Naive thymus-derived CD8-positive, alpha-beta T cell (primary cell): Measurements from ENCODE around the gene SRRD. TPM values are rescaled to one million over a fixed set of nuclear protein-coding genes. Genes with fewer than 3 reads are reported as not detected.

Source experiments
- polyA plus RNA-seq, 3 donors: library from polyadenylated mRNA; unstranded; fragments of 300-500 nt; fragmentation: Illumina TruSeq; gene quantifications; one replicate each; pipeline ENCODE4 v1.2.3, GENCODE V29; 2021
- total RNA-seq, 8 experiments: library from RNA in 2 of 8; stranded (reverse) in 2 of 8; gene quantifications; one replicate each; pipeline ENCODE4 v1.2.3 and lab custom pipeline; 2021 to 2026

SRRD gene
- total and polyA plus RNA-seq, 5 experiments from 2014 or later = 17.1 to 27.0 (median 21.4) TPM

Other genes with a start within 250 kb of the SRRD start
- 1 to 10 TPM; 2.9 to 3.5 TPM for gene ASPHD2, start 54.6 kb upstream of the SRRD start, total RNA-seq
- gene ASPHD2, start 54.6 kb upstream of the SRRD start, polyA plus RNA-seq = 1 to 10 TPM; 2.3 to 3.1 (median 2.5) TPM
- 10 to 100 TPM; 63.9 to 64.3 TPM for gene HPS4, start 94 bp upstream of the SRRD start, total RNA-seq
- gene HPS4, start 94 bp upstream of the SRRD start, polyA plus RNA-seq = 10 to 100 TPM; 10.5 to 18.4 (median 16.2) TPM
- gene TFIP11, start 28.6 kb downstream of the SRRD start, total RNA-seq = 10 to 100 TPM; 56.2 to 67.8 TPM
- gene TFIP11, start 28.6 kb downstream of the SRRD start, polyA plus RNA-seq = 10 to 100 TPM; 15.3 to 33.9 (median 22.3) TPM
- 10 to 100 TPM; 40.8 to 43.2 TPM for gene TPST2, start 106.3 kb downstream of the SRRD start, total RNA-seq
- gene TPST2, start 106.3 kb downstream of the SRRD start, polyA plus RNA-seq = 100 to 1,000 TPM in 2 of 3 donors, 10 to 100 TPM in 1; 87.9 to 134 (median 126) TPM
- gene CRYBB1, start 134.2 kb downstream of the SRRD start, total RNA-seq = not detected
- not detected for gene CRYBB1, start 134.2 kb downstream of the SRRD start, polyA plus RNA-seq
- not detected for gene CRYBA4, start 138.1 kb downstream of the SRRD start, total RNA-seq
- gene CRYBA4, start 138.1 kb downstream of the SRRD start, polyA plus RNA-seq = under 1 TPM in 1 of 3 donors, not detected in 2; 0.43 TPM
- gene MIAT, start 173.7 kb downstream of the SRRD start, total RNA-seq = 100 to 1,000 TPM; 357 to 362 TPM
- gene MIAT, start 173.7 kb downstream of the SRRD start, polyA plus RNA-seq = under 1 TPM; 0.06 to 0.76 (median 0.63) TPM